ENCODE measurements around the gene ELK4.

DNA sequence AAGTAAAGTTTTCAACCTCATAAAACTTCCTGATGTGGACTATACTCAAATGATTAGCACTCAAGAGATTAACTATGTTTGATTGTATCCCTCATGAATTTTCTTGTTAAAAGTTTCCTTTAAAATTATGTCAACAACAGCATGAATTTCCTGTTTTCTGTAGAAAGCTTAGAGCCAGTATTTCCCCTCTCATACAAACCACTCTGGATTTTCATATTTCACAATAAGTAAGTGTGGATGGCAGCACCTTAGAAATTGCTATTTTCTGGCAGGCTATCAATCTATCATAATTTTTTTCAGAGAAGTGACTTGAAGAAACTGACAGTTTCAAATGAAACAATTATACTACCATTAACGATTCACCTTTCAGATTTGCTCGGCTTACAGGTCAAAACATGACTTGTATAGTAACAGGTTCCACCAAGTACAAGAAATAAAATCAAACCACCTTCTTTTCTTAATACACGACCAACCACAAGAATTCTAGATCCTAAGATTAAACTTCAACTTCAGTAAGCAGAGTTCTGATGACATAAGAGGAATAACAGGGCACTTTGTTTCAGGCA, 20.8 kb downstream of the ELK4 start:
- no peak for TF ChIP-seq EZH2 (optimal IDR thresholded peaks at IDR 0.05; ENCODE audit: low read depth, low read length)
- TF ChIP-seq, protein P1, sequence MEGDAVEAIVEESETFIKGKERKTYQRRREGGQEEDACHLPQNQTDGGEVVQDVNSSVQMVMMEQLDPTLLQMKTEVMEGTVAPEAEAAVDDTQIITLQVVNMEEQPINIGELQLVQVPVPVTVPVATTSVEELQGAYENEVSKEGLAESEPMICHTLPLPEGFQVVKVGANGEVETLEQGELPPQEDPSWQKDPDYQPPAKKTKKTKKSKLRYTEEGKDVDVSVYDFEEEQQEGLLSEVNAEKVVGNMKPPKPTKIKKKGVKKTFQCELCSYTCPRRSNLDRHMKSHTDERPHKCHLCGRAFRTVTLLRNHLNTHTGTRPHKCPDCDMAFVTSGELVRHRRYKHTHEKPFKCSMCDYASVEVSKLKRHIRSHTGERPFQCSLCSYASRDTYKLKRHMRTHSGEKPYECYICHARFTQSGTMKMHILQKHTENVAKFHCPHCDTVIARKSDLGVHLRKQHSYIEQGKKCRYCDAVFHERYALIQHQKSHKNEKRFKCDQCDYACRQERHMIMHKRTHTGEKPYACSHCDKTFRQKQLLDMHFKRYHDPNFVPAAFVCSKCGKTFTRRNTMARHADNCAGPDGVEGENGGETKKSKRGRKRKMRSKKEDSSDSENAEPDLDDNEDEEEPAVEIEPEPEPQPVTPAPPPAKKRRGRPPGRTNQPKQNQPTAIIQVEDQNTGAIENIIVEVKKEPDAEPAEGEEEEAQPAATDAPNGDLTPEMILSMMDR (IDR thresholded peaks at IDR 0.05; ENCODE audit: low read length), result no peak

Data from MM.1S (cell line).